Hematopoietic multipotent progenitor cell (in vitro differentiated cells): Measurements from ENCODE around the gene RNASE8. TPM values are rescaled to one million over a fixed set of nuclear protein-coding genes. Genes with fewer than 3 reads are reported as not detected.
"Not testable (repeated sequence)": the region's sequence is repeated elsewhere in the genome, so short reads cannot be mapped to it uniquely, and the experiment has no call there.

Experiments
- DNase-seq, 3 donors: peaks; one replicate each; pipeline ENCODE4 v3.0.0-alpha.2; 2011 to 2015; ENCODE audit warnings: low read depth in 2 of 3, low spot score in 2 of 3
- total RNA-seq: library from RNA; depleted of rRNA; stranded (reverse); fragments of >200 nt; gene quantifications from one replicate; pipeline ENCODE4 v1.2.3, GENCODE V29; 2012

RNASE8 gene, protein sequence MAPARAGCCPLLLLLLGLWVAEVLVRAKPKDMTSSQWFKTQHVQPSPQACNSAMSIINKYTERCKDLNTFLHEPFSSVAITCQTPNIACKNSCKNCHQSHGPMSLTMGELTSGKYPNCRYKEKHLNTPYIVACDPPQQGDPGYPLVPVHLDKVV
- total RNA-seq: not detected

DNA sequence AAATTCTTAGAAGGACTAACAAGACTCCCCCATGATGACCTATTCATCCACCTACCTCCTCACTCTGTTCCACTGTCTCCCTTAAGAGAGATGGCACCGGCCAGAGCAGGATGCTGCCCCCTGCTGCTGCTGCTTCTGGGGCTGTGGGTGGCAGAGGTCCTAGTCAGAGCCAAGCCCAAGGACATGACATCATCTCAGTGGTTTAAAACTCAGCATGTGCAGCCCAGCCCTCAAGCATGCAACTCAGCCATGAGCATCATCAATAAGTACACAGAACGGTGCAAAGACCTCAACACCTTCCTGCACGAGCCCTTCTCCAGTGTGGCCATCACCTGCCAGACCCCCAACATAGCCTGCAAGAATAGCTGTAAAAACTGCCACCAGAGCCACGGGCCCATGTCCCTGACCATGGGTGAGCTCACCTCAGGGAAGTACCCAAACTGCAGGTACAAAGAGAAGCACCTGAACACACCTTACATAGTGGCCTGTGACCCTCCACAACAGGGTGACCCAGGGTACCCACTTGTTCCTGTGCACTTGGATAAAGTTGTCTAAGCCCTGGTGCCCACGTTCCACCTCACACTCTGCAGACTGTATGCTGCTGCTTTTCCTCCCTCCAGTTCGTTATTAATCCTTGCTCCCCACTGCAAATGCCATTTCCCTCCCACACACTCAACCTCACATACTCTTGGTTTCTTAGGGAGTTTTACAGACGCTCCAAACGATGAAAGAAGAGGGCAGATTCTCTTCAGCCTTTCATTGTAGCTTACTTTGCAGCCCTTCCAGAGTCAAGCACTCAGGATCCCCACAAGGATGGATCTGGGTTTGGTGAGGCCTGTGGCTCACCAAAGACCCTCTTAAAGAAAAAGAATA, at the start of gene RNASE8:
TSS of gene RNASE8 (plus strand) at position 20 of the 873 bp plus-strand sequence. CDS start at position 91, 71 bp downstream.
- DNase-seq: peak in 1 of 3 donors; percentile 31

DNA sequence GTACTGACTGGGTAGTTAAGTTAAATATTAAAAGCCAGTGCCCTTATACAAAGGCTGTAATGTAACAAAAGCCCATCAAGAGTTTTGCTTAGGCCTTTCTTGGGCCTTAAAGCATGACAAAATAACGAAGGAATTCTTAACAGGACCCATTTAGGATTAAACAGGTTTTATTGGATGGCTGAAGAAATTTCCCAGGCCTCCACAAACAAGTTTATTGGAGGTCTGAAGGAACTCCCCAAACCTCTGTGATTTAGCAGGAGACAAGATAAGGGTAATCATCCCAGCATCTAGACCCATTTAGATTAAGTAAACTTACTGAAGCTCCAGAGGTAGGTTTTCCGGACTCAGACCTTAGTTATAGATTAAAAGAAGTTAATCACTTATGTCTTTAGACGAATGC, 47.9 kb upstream of the RNASE8 start:
- not testable (repeated sequence) for DNase-seq

GRCh38 chr14:21011136-21011535, 46.5 kb upstream of the RNASE8 start:
- no peak for DNase-seq

DNA sequence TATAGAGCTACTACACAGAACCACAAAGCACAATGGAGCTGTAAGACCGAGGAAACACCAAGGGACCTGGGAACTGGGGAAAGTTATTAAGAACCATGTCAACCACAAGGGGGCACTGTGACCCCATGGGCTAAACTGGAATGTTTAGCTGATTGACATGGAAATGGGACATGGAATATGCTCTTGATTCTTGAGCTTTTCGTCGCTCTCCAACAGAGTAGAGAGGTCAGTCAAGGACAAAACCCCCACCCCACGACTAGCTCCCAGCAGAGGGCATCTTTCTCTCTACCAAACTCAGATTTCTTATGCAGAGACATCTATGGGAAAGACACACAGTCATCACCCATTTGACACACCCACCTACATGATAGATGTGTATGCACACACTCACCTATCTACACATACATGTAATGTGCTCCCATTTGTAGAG, 42.8 kb upstream of the RNASE8 start:
- peak; percentile 73 to 90 (median 76) for DNase-seq

DNA sequence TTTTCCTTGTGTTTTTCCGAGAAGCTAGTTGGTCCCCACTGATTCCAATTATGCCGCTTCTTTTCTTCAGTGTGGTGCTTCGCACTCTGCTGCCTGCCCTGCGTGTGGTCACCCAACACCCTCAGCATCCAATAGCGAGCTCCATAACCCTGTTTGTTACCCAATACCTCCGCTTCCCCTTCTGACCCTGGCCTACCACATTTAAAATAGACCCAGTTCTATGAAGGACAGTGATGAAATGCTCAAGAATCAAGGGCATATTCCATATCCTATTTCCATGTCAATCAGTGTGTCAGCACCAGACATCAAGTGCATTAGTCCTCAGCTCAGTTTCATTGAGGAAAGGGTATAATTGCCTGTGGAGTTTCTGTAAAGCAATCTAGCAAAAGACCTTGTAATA, 42.3 kb upstream of the RNASE8 start:
- DNase-seq: no peak

- no peak for DNase-seq
These were observed 41.0 kb upstream of the RNASE8 start for GRCh38 chr14:21016413-21017190.

- no peak for DNase-seq
These were observed 39.9 kb upstream of the RNASE8 start for GRCh38 chr14:21017528-21018245.

DNA sequence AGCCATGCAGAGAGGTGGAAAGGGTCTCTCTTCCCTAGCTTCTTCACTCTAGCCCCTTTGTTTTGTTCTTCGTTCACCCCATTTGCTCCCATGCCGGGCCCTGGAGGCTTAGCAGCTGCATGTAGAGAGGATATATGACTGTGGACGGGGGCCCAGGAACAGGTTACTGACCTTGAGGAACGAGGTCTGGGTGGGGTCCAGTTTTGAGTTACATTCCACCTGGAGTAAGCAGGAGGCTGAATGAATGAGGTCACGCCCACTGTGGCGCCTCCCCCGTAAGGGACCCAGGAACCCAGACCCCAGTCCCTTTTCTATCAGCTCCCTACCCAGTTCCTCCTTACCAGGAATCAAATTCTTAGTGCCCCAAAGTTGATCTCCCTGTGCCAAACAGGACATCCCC, 39.3 kb upstream of the RNASE8 start:
- no peak for DNase-seq

- DNase-seq: no peak
These were observed 38.8 kb upstream of the RNASE8 start for GRCh38 chr14:21018781-21019180.

DNA sequence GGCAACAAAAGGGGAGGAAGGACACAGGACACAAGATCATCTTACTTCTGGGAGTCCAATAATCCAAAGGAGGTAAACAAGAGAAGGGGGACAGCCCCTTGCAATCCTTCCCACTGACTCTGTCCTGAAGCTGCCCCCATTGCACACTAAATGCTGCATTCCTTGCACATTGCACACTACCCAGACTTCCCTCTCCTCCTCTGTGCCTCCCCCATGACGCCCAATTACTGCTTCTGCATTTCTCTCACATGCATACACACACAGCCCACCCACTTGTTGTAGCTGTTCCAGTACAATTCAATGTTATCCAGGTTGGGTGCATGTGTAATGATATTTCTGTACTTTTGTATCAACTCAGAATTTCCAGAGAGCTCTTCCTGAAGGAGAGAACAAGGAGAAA, 38.3 kb upstream of the RNASE8 start:
- no peak for DNase-seq

- DNase-seq: no peak
These were observed 36.6 kb upstream of the RNASE8 start for GRCh38 chr14:21020977-21021545.

- DNase-seq: no peak
These were observed 34.9 kb upstream of the RNASE8 start for GRCh38 chr14:21022686-21023085.

- DNase-seq: no peak
These were observed 34.4 kb upstream of the RNASE8 start for GRCh38 chr14:21023174-21023573.

GRCh38 chr14:21023817-21024584, 33.6 kb upstream of the RNASE8 start:
- DNase-seq: no peak

DNA sequence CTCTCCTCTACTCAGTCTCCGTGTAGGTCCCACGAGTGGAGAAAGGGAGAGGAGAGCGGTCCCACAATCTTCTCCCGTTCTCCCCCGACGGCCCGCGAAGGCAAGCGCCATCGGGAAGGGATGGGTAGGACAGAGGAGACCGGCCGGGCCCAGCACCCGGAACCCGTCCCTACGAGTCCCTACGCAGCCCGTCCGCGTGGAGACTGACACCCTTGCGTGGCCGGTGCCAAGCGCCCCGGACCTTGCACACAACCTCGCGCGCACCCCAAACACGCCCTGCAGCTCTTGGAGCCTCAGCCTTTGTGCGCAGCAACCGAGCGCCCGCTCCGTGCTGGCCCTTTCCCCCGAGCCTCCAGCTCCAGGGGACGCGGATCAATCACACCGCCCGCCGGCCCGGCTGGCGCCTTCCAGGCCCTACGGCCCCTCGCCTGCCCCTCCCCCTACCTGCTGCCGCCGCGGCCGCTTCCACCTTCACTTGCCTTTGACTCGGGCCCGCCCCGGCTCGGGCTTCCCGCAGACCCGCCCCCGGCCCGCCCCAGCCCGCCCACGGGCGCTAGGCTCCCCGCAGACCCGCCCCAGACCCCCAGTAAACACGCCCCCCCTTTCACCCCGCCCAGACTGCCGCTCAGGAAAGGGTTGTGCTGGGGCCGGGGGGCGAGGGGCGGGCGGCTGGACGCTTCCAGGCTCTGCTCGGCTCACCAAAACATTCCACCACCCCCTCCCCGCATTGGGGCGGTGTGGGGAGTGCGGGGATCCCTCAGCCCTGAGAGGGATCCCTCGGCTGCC, 32.8 kb upstream of the RNASE8 start, which contains the start of gene NDRG2:
TSS of gene NDRG2 (minus strand) at position 477 of the 786 bp plus-strand sequence. CDS start 1,746 bp downstream, outside the sequence.
- DNase-seq: peak; percentile 52 to 79 (median 76)

DNA sequence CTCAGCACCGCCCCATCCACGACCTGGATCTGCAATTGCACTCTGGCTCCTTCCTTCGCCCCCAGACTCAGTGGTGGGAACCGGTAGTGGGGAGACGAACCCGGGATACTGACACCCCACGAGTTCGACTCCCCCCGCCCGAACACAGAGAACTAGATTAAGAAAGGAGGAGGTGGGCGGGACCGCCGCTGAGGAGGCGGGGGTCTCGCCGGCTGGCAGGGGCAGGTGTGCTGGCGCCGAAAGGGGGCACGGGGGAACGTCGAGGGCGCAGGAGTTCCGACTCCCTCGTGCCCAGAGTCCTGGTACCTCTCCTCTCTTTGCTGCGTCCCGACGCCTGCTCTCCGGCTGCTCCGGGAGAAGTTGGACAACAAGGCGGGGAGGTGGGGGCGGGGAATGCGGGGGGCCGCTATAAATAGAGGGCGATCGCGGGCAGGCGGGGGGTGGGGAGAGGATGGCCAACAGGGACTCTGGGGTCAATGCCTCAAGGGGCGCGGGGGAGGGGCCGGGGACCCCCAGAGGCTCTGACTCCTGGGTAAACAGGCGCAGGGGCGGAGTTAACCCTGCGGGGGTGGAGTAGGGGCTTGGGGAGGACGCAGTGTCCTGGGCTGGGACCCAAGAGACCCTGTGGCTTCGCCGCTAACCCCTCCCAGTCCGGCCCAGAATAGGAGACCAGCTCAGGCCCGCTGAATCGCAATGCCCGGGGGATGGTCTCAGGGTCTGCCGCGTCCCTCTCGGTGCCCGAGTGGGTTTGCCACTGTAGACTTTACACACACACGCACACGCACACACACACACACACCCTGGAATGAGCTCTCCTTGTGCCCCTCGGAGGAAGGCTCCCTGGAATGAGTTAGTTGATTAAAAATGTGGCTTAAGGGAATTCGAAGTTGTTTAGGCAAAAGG, 32.0 kb upstream of the RNASE8 start:
- no peak for DNase-seq

DNA sequence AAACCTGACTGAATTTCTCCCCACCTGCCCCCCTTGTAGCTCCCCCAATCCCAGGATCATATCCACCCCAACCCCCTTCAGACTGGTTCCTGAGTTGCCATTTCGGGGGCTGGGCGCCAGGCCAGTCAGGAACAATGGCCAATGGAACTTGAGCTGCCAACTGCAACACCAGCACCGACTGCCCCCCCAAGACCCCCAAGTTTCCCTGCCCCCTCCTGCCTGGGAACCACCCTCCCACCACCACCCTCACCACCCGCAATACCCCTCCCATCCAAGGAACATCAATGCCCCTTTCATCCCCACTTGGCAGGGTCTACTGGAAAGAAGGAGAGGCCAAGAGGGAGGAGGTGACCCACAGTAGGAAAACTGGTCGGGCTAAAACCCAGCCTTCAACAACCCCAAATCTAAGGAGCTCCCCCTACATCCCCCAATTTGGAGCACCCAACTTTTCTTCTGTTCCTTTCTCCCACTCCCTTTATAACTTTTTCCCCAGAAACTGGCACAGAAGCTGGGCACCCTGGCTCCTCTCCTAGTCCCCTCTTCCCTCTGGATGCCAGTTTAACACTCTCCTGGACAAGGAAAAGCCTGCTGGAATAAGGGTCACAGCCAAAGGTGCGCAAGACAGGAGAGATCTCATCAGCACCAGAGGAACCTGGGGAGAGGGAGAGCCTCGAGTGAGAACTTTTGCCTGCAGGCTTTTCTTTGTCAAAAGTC, 31.2 kb upstream of the RNASE8 start:
- no peak for DNase-seq
